Measurements from ENCODE around the gene CRYBB3.

DNA sequence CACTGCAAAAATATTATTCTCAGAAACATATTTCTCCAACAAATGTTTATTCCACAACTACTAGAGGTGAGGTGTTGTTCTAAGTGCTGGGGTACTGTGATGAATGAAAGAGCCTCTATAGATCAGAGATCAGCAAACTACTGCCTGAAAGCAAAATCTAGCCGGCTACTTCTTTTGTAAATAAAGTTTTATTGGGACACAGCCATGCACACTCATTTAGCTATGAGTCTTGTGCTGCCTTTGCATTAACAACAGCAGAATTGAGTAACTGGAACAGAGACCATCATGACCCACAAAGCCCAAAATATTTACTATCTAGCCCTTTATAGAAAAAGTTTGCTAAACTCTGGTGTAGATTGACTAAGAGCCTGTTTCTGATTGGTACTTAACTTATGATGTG is 37.1 kb upstream of the CRYBB3 start:
- TF ChIP-seq KLF11 (CRISPR knock-in tag; IDR thresholded peaks at IDR 0.05) = no peak
- no peak for TF ChIP-seq THAP11 (CRISPR knock-in tag; IDR thresholded peaks at IDR 0.05)
- TF ChIP-seq ZNF253 (CRISPR knock-in tag; IDR thresholded peaks at IDR 0.05; ENCODE audit: borderline replicate concordance) = no peak
- no peak for TF ChIP-seq ZNF761 (CRISPR knock-in tag; conservative IDR thresholded peaks at IDR 0.05)
- no peak for TF ChIP-seq ZFP36L1 (CRISPR knock-in tag; IDR thresholded peaks at IDR 0.05)
- no peak for TF ChIP-seq NFE2L2 (IDR thresholded peaks at IDR 0.05; ENCODE audit: low read length)
- TF ChIP-seq, protein P1, sequence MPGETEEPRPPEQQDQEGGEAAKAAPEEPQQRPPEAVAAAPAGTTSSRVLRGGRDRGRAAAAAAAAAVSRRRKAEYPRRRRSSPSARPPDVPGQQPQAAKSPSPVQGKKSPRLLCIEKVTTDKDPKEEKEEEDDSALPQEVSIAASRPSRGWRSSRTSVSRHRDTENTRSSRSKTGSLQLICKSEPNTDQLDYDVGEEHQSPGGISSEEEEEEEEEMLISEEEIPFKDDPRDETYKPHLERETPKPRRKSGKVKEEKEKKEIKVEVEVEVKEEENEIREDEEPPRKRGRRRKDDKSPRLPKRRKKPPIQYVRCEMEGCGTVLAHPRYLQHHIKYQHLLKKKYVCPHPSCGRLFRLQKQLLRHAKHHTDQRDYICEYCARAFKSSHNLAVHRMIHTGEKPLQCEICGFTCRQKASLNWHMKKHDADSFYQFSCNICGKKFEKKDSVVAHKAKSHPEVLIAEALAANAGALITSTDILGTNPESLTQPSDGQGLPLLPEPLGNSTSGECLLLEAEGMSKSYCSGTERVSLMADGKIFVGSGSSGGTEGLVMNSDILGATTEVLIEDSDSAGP (CRISPR knock-in tag; IDR thresholded peaks at IDR 0.05; ENCODE audit: borderline replicate concordance) = no peak
- TF ChIP-seq ZNF598 (CRISPR knock-in tag; IDR thresholded peaks at IDR 0.05; ENCODE audit: borderline replicate concordance) = no peak
- TF ChIP-seq, protein P2, sequence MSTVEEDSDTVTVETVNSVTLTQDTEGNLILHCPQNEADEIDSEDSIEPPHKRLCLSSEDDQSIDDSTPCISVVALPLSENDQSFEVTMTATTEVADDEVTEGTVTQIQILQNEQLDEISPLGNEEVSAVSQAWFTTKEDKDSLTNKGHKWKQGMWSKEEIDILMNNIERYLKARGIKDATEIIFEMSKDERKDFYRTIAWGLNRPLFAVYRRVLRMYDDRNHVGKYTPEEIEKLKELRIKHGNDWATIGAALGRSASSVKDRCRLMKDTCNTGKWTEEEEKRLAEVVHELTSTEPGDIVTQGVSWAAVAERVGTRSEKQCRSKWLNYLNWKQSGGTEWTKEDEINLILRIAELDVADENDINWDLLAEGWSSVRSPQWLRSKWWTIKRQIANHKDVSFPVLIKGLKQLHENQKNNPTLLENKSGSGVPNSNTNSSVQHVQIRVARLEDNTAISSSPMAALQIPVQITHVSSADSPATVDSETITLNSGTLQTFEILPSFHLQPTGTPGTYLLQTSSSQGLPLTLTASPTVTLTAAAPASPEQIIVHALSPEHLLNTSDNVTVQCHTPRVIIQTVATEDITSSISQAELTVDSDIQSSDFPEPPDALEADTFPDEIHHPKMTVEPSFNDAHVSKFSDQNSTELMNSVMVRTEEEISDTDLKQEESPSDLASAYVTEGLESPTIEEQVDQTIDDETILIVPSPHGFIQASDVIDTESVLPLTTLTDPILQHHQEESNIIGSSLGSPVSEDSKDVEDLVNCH (CRISPR knock-in tag; IDR thresholded peaks at IDR 0.05) = no peak
- no peak for TF ChIP-seq NFYB (CRISPR knock-in tag; IDR thresholded peaks at IDR 0.05)
- no peak for TF ChIP-seq RNF2 (conservative IDR thresholded peaks at IDR 0.05; ENCODE audit: low read depth)
- no peak for TF ChIP-seq ETV5 (CRISPR knock-in tag; IDR thresholded peaks at IDR 0.05; ENCODE audit: borderline replicate concordance)
- TF ChIP-seq ZFX (CRISPR knock-in tag; IDR thresholded peaks at IDR 0.05; ENCODE audit: low read depth) = no peak

Data from HepG2 (cell line).